Esophagus squamous epithelium (tissue), 5 donors: ENCODE results near the gene STYX. TPM values are rescaled to one million over a fixed set of nuclear protein-coding genes. Genes with fewer than 3 reads are reported as not detected.

Experiments
- DNase-seq: peaks from one replicate; lab custom pipeline; 2025; lab: John Stamatoyannopoulos, UW
- H3K27ac ChIP-seq, 4 donors: fragments of 200-600 bp; sonication (generic); one replicate each; pipeline ENCODE4 v1.5.1; 2016 to 2019; ENCODE audit warnings: mild to moderate bottlenecking in 1 of 4
- H3K27me3 ChIP-seq, 4 donors: fragments of 200-600 bp; sonication (generic); 1 replicate in 3 of 4; 2 replicates in 1 of 4; pipeline versions ENCODE4 v1.5.1 to v1.6.0; 2017 to 2021; ENCODE audit warnings: antibody characterized with exemption in 1 of 4
- H3K36me3 ChIP-seq, 3 donors: fragments of 200-600 bp; sonication (generic); one replicate each; pipeline ENCODE4 v1.5.1; 2016 to 2019
- H3K4me1 ChIP-seq, 3 donors: fragments of 200-600 bp; sonication (generic); one replicate each; pipeline ENCODE4 v1.5.1; 2017 to 2019
- H3K4me3 ChIP-seq, 4 donors: fragments of 200-600 bp; sonication (generic); 1 replicate in 3 of 4; 2 replicates in 1 of 4; pipeline ENCODE4 v1.5.1; 2016 to 2019; ENCODE audit warnings: mild to moderate bottlenecking in 2 of 4, moderate library complexity in 1 of 4
- H3K9me3 ChIP-seq, 3 donors: fragments of 200-600 bp; sonication (generic); one replicate each; pipeline ENCODE4 v1.5.1; 2016 to 2019
- POLR2A ChIP-seq, 4 donors: fragments of 450-650 bp; IDR thresholded peaks; one replicate each; pipeline ENCODE4 v1.6.1; 2017; ENCODE audit warnings: antibody characterized with exemption in 4 of 4, mild to moderate bottlenecking in 4 of 4, moderate library complexity in 3 of 4
- WGBS, 2 donors: methylation state at CpG; one replicate each; pipeline ENCODE4 v1.1.5; 2018; 5-methylcytosine and 5-hydroxymethylcytosine counted together
- intact Hi-C: fragments of 100-400 bp; cut with DNase I; formaldehyde crosslinking; loops from one replicate; pipeline ENCODE4 v1.15.0; 2022
- total RNA-seq, 4 donors: library from RNA; depleted of rRNA; stranded (reverse); fragments of >200 nt; gene quantifications; one replicate each; pipeline ENCODE4 v1.1.0, GENCODE V29; 2016
- TF ChIP-seq, protein P1 (sequence below), 6 experiments: fragments of 450-650 bp in 4 of 6; fragments of 200-600 bp in 2 of 6; sonication (generic) in 2 of 6; IDR thresholded peaks; one replicate each; pipeline ENCODE4 v1.5.1; 2016 to 2019; ENCODE audit warnings: antibody characterized with exemption in 6 of 6, mild to moderate bottlenecking in 4 of 6, moderate library complexity in 4 of 6
- donor health status: DM: yes; HTN: yes; CAD: no.

Gene STYX
- total RNA-seq, 4 donors from 2014 or later, result 9.7 to 19.7 (median 15.6) TPM

DNA sequence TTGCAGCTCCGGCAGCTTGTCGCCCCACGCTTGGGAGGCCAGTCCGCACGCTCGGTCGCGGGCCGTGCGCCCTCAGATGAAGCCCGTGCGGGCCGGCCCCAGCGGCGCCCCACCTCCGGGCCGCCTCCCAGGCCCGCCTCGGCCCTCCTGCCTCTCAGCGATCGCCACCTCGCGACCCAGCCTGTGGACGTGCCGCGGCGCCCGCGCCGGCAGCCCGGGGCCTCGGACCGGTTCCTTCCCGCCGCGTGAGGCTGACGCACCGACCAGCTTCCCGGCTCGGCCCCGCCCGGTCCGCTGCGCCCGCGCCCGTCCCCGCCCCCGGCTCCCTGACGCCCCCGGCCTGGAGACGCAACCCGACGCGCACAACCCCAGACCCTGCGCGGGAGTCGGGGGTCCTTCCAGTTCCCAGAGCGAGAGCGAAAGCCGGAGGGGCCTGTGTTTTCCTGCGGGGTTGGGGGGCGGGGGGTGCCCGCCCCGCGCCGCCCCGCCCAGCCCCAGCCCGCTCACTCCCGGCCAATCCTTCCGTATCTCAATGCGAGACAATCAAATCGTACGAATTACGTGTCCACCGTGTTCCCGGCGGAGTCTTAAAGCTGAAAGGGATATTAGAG, 34.4 kb upstream of the STYX start, which contains the start of gene ERO1A:
TSS of gene ERO1A (minus strand) at position 78 of the 611 bp plus-strand sequence. CDS start at position 1, 77 bp downstream.
- intact Hi-C loops, result loop anchor here (10.0 kb wide), 1 partner anchor 141 kb away; the partner anchor contains the start of genes GPR137C and TXNDC16

DNA sequence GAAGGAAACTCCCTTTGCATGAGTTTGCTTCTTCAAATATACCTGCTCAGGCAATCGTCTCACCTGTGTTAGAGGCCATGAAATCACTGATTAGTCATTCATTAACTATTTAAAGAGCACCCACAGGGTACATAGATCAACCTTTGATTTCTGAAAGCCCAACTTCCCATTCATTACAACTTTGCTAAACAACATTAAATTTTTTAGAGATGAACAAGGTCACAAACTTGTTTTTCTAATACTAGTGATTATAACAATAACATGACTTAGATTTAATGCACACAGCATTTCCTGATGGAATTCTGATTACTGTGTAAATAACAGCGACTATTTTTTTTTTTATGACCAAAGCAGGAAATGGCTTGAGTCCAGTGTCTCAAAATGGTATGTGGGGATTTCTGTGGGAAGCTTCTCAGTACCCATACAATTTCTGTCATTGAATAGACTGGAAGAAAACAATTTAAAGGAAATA, 29.2 kb upstream of the STYX start:
- Histone ChIP-seq H3K9me3 (no peaks in the 10 kb centered on the region), H3K27me3 (no peaks in the 10 kb centered on the region), H3K27ac (peak overlapping the region; percentile 44 to 75 (median 64)), H3K36me3 (no peaks in the 10 kb centered on the region), H3K4me1 (peaks cover 0 to 39% (median 6%) of the 10 kb centered on the region in 3 donors), H3K4me3 (no peak overlapping the region)
- intact Hi-C loops, result no loop called here
- 21% methylated on average over 2 of the region's 2 CpGs for WGBS, 2 donors
- DNase-seq, result no peak
- TF ChIP-seq, protein P1, sequence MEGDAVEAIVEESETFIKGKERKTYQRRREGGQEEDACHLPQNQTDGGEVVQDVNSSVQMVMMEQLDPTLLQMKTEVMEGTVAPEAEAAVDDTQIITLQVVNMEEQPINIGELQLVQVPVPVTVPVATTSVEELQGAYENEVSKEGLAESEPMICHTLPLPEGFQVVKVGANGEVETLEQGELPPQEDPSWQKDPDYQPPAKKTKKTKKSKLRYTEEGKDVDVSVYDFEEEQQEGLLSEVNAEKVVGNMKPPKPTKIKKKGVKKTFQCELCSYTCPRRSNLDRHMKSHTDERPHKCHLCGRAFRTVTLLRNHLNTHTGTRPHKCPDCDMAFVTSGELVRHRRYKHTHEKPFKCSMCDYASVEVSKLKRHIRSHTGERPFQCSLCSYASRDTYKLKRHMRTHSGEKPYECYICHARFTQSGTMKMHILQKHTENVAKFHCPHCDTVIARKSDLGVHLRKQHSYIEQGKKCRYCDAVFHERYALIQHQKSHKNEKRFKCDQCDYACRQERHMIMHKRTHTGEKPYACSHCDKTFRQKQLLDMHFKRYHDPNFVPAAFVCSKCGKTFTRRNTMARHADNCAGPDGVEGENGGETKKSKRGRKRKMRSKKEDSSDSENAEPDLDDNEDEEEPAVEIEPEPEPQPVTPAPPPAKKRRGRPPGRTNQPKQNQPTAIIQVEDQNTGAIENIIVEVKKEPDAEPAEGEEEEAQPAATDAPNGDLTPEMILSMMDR (IDR thresholded peaks at IDR 0.05), result no peak
- no peak for TF ChIP-seq POLR2A (IDR thresholded peaks at IDR 0.05)

More for the DNA sequence above, 34.4 kb upstream of the STYX start, which contains the start of gene ERO1A:
- TF ChIP-seq, protein P1 (IDR thresholded peaks at IDR 0.05), result peak in 1 of 6 experiments; percentile 9
- peak in 3 of 4 donors; percentile 44 to 86 (median 78) for TF ChIP-seq POLR2A (IDR thresholded peaks at IDR 0.05)
- peak; percentile 14 for DNase-seq
- no peaks in the 10 kb centered on the region for H3K36me3 ChIP-seq
- no peaks in the 10 kb centered on the region for H3K27me3 ChIP-seq
- H3K4me1 ChIP-seq, result peaks cover 0 to 56% (median 26%) of the 10 kb centered on the region in 3 donors
- peak within 1 kb of the TSS; percentile 79 to 95 (median 87) for H3K4me3 ChIP-seq
- H3K27ac ChIP-seq, result peak within 1 kb of the TSS; percentile 95 to 99 (median 97)
- 0 to 3% methylated on average over 8 of the region's 78 CpGs for WGBS, 2 donors
- H3K9me3 ChIP-seq, result no peaks in the 10 kb centered on the region

DNA sequence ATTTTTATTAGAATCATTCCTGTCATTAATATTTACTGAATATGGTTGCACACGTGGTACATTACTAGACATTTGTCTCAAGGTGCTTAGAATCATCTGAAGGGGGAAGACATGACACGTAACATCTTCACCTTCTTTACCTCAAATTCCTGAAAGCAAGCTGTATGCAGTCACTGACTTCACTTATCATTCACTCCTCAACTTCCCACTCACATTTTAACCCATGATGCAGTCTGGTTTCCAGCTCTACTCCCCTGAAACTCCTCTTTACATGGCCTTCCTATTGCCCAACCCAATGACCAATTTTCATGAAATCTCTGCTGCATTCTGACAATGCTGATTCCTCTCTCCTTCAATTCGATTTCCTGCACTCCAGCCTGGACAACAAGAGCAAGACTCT, 28.7 kb upstream of the STYX start:
- no peaks in the 10 kb centered on the region for H3K36me3 ChIP-seq
- H3K4me3 ChIP-seq, result no peak overlapping the region
- H3K4me1 ChIP-seq, result peaks cover 0 to 38% (median 6%) of the 10 kb centered on the region in 3 donors
- no peaks in the 10 kb centered on the region for H3K27me3 ChIP-seq
- H3K9me3 ChIP-seq, result no peaks in the 10 kb centered on the region
- TF ChIP-seq POLR2A (IDR thresholded peaks at IDR 0.05), result no peak
- TF ChIP-seq, protein P1 (IDR thresholded peaks at IDR 0.05), result no peak
- intact Hi-C loops, result no loop called here
- DNase-seq, result no peak
- 45 to 47% methylated on average over 2 to 3 of the region's 3 CpGs for WGBS, 2 donors
- H3K27ac ChIP-seq, result peak overlapping the region; percentile 44 to 75 (median 64)

DNA sequence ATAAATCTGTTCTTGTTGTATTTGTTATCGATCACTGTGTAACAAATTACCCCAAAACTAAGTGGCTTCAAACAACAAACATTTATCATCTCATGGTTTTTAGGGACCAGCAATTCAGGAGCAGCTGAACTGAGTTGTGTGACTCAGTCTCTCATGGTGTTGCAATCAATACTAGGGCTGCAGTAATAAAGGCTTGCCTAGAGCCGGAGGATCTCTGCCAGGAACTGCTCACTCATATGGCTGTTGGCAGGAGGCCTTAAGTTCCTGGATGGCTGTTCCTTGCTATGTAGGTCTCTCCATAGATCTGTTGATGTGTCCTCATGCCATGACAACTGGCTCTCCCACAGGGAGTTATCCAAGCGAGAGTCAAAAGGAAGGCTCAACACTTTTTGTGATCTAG, 26.7 kb upstream of the STYX start:
- H3K27me3 ChIP-seq, result no peaks in the 10 kb centered on the region
- 37 to 38% methylated on average over 3 of the region's 3 CpGs for WGBS, 2 donors
- peak overlapping the region; percentile 15 to 74 (median 47) for H3K27ac ChIP-seq
- TF ChIP-seq, protein P1 (IDR thresholded peaks at IDR 0.05), result no peak
- TF ChIP-seq POLR2A (IDR thresholded peaks at IDR 0.05), result no peak
- no peaks in the 10 kb centered on the region for H3K9me3 ChIP-seq
- DNase-seq, result no peak
- H3K36me3 ChIP-seq, result no peaks in the 10 kb centered on the region
- no peak overlapping the region for H3K4me3 ChIP-seq
- H3K4me1 ChIP-seq, result peaks cover 0 to 47% (median 11%) of the 10 kb centered on the region in 3 donors
- intact Hi-C loops, result no loop called here

DNA sequence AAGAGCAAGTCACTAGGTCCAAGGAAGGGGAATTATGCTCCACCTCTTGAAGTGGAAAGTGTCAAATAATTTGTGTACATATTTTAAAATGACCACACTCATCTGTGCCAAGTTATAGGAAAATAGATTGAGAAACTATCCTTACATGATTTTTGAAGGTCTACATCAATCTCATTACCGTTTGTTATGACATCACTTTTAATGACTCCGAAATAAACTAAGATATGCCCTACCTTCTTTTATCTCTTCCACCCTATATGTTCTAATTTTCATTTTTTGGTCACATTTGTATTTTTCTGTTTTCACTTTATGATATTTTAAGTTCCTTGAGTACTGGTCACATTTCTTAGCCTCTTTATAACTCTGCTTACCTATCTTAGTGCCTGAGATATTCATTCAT, 26.3 kb upstream of the STYX start:
- TF ChIP-seq POLR2A (IDR thresholded peaks at IDR 0.05), result no peak
- DNase-seq, result no peak

More for the DNA sequence above, 26.3 kb upstream of the STYX start:
- Histone ChIP-seq H3K36me3 (peaks cover 0 to 3% (median 0%) of the 10 kb centered on the region in 3 donors), H3K4me3 (no peak overlapping the region), H3K27me3 (no peaks in the 10 kb centered on the region), H3K9me3 (no peaks in the 10 kb centered on the region), H3K4me1 (peaks cover 0 to 52% (median 15%) of the 10 kb centered on the region in 3 donors), H3K27ac (peak overlapping the region; percentile 15 to 74 (median 47))
- WGBS, 2 donors, result 80 to 85% methylated on average over 2 of the region's 2 CpGs
- intact Hi-C loops, result no loop called here
